HG03108 (cell line): ENCODE measurements around the gene METAP1D.
A peak's percentile ranks its signal among the peaks of the same experiment; 100 is the strongest.

Experiments used
- ATAC-seq: cut with Tn5 transposase; IDR thresholded peaks from one replicate; pipeline ENCODE4 v1.9.1; 2021; ENCODE audit warnings: moderate library complexity; ENCODE audit not compliant: unreplicated experiment

The METAP1D gene

GRCh38 chr2:172079416-172079815 lies 79.7 kb downstream of the METAP1D start:
- ATAC-seq = no peak

DNA sequence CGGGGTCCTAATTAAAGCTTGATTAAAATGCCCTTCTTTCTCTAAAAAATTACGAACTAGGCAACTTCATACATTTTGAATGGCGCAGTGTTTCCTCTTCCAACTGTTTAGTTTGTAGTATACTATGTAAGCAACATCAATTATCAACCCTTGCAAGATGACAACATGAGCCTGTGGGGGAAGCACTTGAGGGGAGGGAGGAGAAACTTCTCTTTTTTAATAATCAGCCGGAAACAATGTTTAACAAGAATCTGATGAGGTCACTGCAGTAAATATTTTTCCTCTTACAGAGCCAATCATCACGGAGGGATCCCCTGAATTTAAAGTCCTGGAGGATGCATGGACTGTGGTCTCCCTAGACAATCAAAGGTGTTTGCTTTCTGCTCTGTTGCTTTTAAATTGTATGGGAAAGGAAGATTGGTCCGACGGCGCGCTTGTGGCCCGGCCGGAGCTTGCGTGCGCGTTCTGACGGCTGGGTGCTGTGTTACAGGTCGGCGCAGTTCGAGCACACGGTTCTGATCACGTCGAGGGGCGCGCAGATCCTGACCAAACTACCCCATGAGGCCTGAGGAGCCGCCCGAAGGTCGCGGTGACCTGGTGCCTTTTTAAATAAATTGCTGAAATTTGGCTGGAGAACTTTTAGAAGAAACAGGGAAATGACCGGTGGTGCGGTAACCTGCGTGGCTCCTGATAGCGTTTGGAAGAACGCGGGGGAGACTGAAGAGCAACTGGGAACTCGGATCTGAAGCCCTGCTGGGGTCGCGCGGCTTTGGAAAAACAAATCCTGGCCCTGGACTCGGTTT lies 80.3 kb downstream of the METAP1D start:
- ATAC-seq = no peak

DNA sequence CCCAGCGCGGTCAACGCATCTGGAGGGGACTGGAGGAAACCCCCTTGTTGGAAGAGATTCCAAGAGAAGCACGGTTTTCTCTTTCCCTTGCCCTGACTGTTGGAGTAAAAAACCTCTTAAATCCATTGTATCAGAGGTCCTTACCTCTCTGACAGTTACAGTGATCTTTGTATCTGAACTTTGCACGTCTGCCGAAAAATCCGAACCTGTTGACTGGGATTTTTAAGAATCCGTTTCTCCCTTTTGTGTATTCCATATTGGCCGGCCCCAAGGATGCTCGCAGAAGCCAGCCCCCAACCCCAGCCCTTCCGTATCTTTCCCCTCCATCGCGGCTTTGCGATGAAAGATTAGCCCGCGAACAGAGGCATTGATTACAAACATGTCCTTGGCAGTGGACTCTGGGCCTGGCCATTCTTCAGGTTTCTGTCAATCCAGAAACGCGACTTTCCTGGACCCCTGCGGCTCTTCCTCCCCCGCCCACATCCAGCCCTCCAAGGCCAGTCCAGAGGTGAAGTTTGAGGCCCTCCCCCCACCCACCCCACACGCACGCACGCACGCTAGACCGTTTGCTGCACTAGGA lies 81.0 kb downstream of the METAP1D start:
- ATAC-seq = no peak

GRCh38 chr2:172081221-172082022 lies 81.7 kb downstream of the METAP1D start:
- no peak for ATAC-seq

DNA sequence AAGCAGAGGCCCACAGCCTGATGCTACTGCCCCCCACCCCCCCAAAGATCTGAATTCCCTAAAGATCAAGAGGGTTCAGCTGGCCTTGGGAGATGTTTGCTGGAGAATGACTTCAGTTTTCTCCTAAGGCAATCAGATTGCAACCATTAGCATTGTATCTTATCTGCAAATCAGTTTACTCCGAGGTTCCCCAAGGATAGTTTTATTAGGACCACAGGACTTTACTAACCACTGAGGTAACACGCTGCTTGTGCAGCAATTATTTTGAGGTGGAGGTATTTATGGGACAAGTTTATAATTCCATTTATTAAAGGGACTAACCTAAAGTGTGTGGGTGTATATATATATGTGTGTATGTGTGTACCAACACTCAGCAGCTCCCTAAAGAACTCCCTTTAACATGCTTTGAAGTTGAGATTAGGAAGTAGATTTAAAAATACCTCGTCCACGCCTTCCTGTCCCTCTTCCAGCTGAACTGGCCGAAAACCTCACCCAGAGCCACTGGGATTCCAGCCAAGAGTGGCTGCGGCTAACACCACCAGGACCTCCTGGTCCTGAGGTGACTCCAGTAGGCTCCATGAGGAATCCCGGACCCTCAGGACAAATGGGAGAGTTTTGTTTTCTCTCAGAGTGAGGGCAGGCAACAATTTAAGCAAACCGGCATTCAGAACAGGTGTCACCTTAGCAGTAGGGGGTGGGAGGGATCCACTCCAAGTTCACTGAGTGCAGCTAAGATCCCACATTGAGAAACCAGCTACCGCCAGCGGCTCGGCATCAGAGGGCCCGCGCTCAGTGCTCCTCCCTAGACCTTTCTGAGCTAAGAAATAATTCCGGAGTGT lies 82.6 kb downstream of the METAP1D start:
- no peak for ATAC-seq

DNA sequence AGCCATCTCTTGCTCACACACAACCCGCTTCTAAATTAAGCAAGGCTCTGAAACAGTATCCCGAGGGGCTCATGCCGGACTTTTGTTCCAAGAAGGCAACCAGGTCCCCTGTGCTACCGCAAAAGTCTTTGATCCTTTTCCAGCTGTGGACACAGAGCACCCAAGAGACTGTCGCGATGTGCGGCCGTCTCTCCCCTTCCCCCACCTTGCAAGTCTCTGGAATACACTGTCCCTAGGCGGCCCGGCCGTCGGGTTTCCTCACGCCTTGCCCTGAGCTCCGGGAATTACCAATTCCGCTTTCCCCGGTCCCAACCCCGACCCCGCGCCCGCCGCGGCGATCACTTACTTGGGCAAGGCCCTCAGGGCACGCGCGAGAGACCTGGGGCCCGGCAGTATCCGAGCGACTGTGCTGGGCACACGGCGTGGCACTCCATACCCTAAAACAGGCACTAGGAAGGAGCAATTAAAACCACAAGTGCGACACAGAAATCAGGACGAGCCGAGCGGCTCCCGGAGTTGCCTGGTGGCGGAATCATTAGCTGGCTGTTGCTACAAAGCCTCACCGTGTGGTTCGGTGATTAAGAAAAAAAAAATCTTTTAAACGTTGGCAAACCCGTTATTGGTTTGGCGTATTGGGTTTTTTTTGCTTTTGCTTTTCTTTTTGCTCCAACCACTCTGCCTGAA lies 83.3 kb downstream of the METAP1D start:
- no peak for ATAC-seq

GRCh38 chr2:172083628-172084394 lies 84.1 kb downstream of the METAP1D start:
- ATAC-seq = no peak

- no peak for ATAC-seq
These were observed 84.6 kb downstream of the METAP1D start for GRCh38 chr2:172084395-172084644.

- ATAC-seq = peak; percentile 91
These were observed 85.1 kb downstream of the METAP1D start for GRCh38 chr2:172084645-172085459.

- no peak for ATAC-seq
These were observed 85.9 kb downstream of the METAP1D start, which contains the start of gene DLX1 for GRCh38 chr2:172085460-172086159. Gene DLX1, plus strand, starts transcription at chr2:172085507. Its CDS starts 171 bp downstream, at chr2:172085678.

- no peak for ATAC-seq
These were observed 86.8 kb downstream of the METAP1D start for GRCh38 chr2:172086241-172087206.

GRCh38 chr2:172087207-172087779 lies 87.5 kb downstream of the METAP1D start:
- ATAC-seq = no peak

GRCh38 chr2:172087780-172088244 lies 88.1 kb downstream of the METAP1D start:
- ATAC-seq = no peak

- ATAC-seq = no peak
These were observed 88.7 kb downstream of the METAP1D start for GRCh38 chr2:172088245-172089004.

DNA sequence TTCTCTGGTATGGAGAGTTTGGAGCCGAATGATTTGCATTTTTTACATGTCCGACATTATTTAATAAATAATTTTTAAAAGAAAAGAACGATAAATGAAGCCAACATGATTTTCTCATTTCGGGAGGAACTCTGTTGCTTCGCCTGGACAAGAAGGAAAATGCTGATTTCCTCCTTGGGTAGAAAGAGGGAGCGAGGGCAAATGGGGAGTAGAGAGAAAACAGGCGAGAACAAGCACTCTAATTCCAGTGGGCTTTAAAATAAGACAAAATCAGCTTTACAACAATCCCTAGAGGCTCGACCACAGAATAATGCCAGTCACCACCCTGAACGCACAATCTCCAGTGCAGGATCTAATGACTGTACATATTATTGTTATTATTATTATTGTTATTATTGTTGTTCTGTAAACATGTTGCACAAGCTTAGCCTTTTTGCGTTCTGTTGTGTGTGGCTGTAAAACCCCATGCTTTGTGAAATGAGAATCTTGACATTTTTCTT lies 89.3 kb downstream of the METAP1D start:
- ATAC-seq = no peak

DNA sequence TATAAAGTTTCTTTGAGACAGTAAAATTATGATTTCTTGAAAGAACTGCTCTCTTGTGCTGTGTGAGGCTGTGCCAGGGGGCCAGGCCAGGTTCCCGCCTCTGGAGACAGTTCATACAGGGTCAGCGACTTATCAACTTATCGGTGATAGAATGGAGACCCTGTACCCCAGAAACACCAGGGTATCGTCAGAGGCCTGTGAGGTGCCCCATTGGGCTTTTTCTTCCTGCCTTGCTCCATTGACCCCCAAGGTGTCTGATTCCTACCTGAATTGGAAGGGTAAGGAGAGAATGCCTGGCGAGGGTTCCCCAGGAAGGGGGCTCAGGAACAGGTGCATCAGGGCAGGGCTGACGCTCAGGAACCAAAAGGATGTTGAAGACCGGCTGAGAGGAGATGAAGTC lies 89.9 kb downstream of the METAP1D start:
- ATAC-seq = no peak
